UCSD-AML1 (cell line): Measurements from ENCODE around the gene COL9A1.
"Not testable (repeated sequence)": the region's sequence is repeated elsewhere in the genome, so short reads cannot be mapped to it uniquely, and the experiment has no call there.

Experiments
- DNase-seq: peaks from one replicate; lab custom pipeline; 2025; ENCODE audit not compliant: unreplicated experiment; lab: John Stamatoyannopoulos, UW

Gene COL9A1

DNA sequence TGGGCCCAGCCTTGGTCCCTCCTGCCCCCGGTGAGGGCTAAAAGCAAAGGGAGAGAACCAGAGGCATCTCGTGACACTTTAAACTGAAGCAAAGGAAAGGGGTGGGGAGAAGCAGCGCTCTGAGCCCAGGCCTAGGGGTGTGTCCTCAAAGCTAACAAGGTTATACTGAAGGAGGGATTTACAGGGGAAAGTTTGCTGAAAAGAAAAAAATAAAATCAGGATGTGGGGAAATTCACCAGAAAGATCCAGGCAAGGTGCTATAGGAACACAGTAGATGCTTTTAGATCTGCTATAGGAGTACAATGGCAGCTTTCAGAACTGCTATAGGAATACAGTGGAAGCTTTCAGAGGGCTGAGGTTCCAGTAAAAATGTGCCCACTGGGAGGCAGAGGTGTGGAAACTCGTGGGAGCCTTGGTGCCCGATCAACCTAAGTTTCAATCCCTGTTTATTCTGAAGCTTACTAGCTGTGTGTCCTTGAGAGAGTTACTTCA lies at the start of gene COL9A1:
Gene COL9A1 (minus strand): TSS at position 51 of the 492 bp plus-strand sequence. CDS start 160 bp downstream, outside the sequence.
- no peak for DNase-seq

- DNase-seq, result no peak
Observed at GRCh38 chr6:70351461-70351860, 48.6 kb upstream of the COL9A1 start.

- no peak for DNase-seq
Observed at GRCh38 chr6:70345619-70346018, 42.7 kb upstream of the COL9A1 start.

GRCh38 chr6:70343313-70343712 lies 40.4 kb upstream of the COL9A1 start:
- DNase-seq, result no peak

DNA sequence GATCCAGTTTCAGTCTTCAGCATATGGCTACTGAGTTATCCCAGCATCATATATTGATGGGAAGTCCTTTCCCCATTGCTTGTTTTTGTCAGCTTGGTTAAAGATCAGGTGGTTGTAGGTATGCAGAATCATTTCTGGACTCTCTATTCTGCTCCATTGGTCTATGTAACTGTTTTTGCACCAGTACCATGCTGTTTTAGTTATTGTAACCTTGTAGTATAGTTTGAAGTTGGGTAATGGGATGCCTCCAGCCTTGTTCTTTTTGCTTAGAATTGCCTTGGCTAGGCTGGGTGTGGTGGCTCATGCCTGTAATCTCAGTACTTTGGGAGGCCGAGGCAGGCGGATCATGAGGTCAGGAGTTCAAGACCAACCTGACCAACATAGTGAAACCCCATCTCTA lies 36.9 kb upstream of the COL9A1 start:
- DNase-seq, result not testable (repeated sequence)

- no peak for DNase-seq
Observed at GRCh38 chr6:70338775-70339174, 35.9 kb upstream of the COL9A1 start.

DNA sequence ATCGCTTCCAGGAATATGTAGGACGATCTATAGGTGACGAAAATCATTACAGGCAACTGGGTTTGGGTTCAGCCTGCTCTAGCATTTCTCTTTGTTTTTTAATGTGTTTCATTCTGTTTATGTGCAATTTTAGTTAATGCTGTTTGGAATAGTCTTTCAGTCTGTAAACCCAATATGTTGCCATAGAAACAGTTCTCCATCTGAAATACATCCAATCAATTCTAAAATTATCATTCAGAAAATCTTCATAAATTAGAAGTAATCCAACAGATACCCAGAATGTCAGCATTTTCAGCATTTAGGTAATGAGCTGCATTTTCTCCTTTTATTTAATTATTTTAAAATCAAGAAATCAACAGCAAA lies 34.8 kb upstream of the COL9A1 start:
- DNase-seq, result no peak

GRCh38 chr6:70336996-70337742 lies 34.3 kb upstream of the COL9A1 start:
- no peak for DNase-seq

- no peak for DNase-seq
Observed at GRCh38 chr6:70327036-70327435, 24.2 kb upstream of the COL9A1 start.

DNA sequence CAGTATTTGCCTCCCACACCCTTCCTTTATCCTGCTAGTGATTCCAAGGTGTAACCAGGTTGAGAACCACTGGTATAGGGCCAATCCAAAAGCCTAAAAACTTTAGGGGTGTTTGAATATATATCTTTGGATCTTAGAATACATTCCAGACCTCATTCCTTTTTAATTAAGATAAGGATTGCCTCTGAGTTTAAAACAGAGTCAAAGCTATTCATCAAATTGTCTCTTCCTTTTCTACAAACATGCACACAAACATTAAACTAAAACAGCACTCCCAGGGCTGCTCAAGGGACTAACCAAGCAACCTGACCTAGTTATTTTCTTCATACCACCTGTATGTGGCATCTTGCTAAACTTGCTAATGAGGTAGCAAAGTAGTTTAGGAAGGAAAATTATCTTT lies 22.1 kb upstream of the COL9A1 start:
- no peak for DNase-seq

GRCh38 chr6:70317799-70318198 lies 14.9 kb upstream of the COL9A1 start:
- DNase-seq, result not testable (repeated sequence)

GRCh38 chr6:70315079-70315751 lies 12.3 kb upstream of the COL9A1 start:
- no peak for DNase-seq

DNA sequence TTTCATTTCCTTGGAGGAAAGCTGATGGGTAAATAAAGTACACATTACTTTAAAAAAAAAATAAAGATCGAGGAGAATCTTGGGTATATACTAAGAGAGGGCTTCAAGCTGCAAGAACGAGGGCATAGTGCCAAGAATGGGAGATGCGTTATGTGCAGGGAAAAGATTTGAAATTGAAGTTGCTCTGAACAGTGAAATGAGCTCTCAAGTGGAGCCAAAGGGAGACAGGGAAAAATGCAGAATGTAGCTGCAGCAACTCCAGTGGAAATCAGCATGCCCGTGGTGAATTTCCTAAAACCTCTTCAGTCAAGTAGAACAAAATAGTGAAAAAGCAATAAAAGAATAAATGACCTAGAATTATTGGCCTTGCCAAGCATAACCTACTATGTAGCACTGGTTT lies 11.4 kb upstream of the COL9A1 start:
- DNase-seq, result no peak

DNA sequence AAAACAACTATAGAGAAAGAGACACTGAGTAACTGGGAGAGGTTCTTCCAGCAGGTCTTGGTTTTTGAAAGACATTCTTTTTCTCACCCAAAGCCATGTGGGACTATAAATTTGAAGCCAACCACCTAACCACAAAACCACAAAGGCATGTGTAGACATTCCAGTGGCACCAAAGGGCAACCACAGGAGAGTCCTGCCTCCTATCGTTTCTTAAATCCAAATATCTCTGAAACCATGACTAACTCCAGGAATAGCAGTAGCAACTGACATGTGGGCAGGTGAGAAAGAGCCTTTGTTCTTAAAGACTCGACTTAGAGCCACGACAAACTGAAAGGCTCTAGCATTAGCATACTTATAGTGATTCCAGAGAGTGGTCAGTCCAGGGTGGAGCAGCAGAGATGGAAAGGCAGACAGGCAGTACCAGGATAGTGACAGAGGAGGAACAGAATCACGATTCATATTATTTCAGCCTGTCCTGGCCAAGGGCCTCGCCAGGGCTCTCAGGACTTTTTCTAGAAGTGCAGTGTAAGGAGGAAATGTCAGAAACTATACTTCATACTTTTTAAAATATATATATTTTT lies 9.4 kb upstream of the COL9A1 start:
- DNase-seq, result peak; percentile 8

DNA sequence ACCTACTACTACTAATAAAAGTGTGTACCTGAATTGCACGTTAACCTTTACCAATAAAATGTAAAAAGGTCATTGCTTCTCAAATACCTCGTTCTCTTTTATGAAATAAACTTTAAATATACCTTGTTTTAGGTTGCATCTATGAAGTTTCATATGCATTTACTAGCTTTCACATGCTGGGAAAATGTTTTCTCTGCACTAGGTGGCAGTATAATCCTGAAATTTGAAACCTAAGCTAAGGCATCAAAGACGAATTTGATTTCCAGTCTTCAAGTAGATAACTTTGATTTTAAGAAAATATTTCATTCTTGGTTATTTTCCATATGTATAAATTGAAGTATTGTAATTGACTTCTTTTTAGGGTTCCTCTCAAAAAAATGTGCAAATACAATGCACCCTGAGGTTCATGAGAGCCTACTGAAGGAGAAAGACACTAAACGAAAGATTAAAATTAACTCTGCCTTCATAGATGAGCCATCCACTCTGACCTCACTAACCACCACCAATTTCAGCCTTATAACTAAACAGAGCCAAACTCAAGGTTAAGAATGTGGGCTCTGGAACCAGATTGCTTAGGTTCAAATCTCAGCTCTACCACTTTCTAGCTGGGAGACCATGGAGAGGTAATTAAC lies 7.3 kb upstream of the COL9A1 start:
- DNase-seq, result no peak

DNA sequence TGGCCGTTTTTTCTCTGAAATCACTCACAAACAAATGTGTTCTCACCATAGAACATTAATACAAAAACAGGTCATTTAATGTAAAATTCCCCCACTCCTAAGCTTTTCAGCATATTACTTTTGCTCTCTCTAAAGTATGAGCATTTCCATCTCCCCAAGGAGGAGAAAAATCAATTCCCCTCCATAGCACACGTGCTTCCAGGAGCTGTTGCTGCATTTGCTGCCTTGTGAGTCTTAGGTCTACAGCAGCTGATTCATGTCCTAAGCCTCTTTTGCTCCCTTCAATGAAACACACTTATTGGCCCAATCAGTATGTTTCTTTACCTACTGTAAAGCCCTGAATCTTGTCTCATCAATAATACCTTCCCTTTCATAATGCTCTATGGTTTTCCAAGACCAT lies 6.4 kb upstream of the COL9A1 start:
- DNase-seq, result no peak

DNA sequence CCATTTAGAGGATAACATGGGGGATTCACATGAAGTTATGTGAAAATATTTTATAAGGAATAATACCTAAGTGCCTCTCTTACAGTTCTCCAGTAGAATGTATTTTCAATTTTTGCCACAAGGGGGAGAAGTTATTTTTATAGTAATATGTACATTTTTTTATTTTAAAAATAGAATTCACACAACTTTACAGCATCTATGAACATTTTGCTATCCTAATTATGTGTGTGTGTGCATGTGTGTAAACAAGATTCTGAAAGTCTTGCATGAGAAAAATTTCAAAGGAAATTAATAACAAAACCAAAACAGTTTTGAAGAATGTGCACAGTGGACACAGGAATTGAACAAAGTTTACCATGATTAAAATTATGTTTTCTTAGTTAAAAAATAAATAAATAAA lies 5.3 kb upstream of the COL9A1 start:
- not testable (repeated sequence) for DNase-seq

GRCh38 chr6:70307008-70307407 lies 4.1 kb upstream of the COL9A1 start:
- no peak for DNase-seq

- DNase-seq, result no peak
Observed at GRCh38 chr6:70304616-70305015, 1.7 kb upstream of the COL9A1 start.

- no peak for DNase-seq
Observed at GRCh38 chr6:70299456-70299855, 3.4 kb downstream of the COL9A1 start.

- no peak for DNase-seq
Observed at GRCh38 chr6:70298068-70298467, 4.8 kb downstream of the COL9A1 start.

- no peak for DNase-seq
Observed at GRCh38 chr6:70292193-70292592, 10.7 kb downstream of the COL9A1 start.
